Measurements from ENCODE around the gene TRPM4. TPM values are rescaled to one million over a fixed set of nuclear protein-coding genes. Genes with fewer than 3 reads are reported as not detected.

The TRPM4 gene
- polyA plus RNA-seq, 1 donor (not counting 4 experiments of a cell fraction or from before 2014, with no cell fraction given) = 16.1 TPM

DNA sequence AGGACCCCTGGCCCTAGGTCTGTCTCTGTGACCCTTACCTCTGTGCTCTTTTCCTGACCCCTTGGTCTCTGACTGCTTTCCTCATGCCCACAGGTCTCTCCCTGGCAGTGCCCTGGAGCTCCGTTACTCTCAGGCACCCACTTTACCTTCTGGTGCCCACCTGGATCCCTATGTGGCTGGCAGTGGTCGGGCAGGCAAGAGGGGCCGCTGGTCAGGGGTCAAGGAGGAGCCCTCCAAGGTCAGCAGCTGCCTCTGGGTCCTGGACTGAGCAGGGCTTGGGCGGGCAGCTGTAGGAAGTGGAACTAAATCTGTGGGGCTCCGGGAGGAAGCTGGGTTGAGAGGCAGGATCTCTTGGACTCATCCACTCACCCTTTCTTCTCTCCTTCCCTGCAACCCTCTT is 21.9 kb upstream of the TRPM4 start:
- Histone ChIP-seq H3K9me3 (ENCODE audit: control insufficient read depth, low read depth, low read length) (no peaks in the 10 kb centered on the region), H3K9ac (ENCODE audit: control insufficient read depth, extremely low read depth, insufficient read depth, low read length) (peak overlapping the region; percentile 15), H3K27me3 (ENCODE audit: control insufficient read depth, extremely low read depth, insufficient read depth, low read length) (no peaks in the 10 kb centered on the region), H3K79me2 (ENCODE audit: control insufficient read depth, insufficient read depth, low read length) (no peaks in the 10 kb centered on the region), H2AFZ (ENCODE audit: control insufficient read depth, low read length) (no peak overlapping the region), H3K36me3 (ENCODE audit: control insufficient read depth in 2 of 2, extremely low read depth in 1 of 2, insufficient read depth in 2 of 2, low read length in 2 of 2) (no peaks in the 10 kb centered on the region), H3K9me1 (ENCODE audit: control insufficient read depth, extremely low read depth, insufficient read depth, low read length) (no peaks in the 10 kb centered on the region), H3K27ac (ENCODE audit: control insufficient read depth, insufficient read depth, low read length) (peak overlapping the region; percentile 14), H3K4me2 (ENCODE audit: control insufficient read depth, extremely low read depth, insufficient read depth, low read depth, low read length) (no peak overlapping the region), H3K4me1 (ENCODE audit: control insufficient read depth, extremely low read depth, insufficient read depth, low read length) (peaks cover 4% of the 10 kb centered on the region), H4K20me1 (ENCODE audit: control insufficient read depth, extremely low read depth, insufficient read depth, low read length) (no peaks in the 10 kb centered on the region), H3K4me3 (ENCODE audit: control insufficient read depth in 2 of 3, extremely low read depth in 1 of 3, insufficient read depth in 2 of 3, low read depth in 1 of 3, low read length in 3 of 3) (no peak overlapping the region)
- TF ChIP-seq, protein P1, sequence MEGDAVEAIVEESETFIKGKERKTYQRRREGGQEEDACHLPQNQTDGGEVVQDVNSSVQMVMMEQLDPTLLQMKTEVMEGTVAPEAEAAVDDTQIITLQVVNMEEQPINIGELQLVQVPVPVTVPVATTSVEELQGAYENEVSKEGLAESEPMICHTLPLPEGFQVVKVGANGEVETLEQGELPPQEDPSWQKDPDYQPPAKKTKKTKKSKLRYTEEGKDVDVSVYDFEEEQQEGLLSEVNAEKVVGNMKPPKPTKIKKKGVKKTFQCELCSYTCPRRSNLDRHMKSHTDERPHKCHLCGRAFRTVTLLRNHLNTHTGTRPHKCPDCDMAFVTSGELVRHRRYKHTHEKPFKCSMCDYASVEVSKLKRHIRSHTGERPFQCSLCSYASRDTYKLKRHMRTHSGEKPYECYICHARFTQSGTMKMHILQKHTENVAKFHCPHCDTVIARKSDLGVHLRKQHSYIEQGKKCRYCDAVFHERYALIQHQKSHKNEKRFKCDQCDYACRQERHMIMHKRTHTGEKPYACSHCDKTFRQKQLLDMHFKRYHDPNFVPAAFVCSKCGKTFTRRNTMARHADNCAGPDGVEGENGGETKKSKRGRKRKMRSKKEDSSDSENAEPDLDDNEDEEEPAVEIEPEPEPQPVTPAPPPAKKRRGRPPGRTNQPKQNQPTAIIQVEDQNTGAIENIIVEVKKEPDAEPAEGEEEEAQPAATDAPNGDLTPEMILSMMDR (optimal IDR thresholded peaks at IDR 0.05 in 1 of 3, IDR thresholded peaks at IDR 0.05 in 1 of 3, conservative IDR thresholded peaks at IDR 0.05 in 1 of 3; ENCODE audit: extremely low read depth in 1 of 3, insufficient read depth in 2 of 3, low read length in 3 of 3) = no peak
- TF ChIP-seq EZH2 (IDR thresholded peaks at IDR 0.05; ENCODE audit: low read length) = no peak
- DNase-seq (ENCODE audit: low read depth, low spot score) (no peak), FAIRE-seq (no peak)
- dilution Hi-C loops (cut with MboI; ENCODE audit: extremely low pct_ligation_motif_present, low sequenced_read_pairs) = no loop called here

DNA sequence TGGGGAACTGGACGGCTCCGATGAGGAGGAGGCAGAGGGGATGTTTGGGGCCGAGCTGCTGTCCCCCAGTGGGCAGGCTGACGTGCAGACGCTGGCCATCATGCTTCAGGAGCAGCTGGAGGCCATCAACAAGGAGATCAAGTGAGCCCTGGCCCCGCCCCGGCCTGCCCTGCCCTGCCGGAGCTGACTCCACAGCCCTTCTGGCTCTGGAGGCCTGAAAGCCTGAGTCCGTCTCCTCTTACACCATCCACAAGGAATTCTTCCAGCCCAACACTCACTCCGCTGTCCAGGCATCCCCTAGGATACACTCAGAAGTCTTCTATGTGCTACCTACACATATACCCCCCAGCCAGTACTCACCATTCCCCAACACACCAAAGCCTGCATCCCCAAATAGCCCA is 20.8 kb upstream of the TRPM4 start:
- dilution Hi-C loops (cut with MboI; ENCODE audit: extremely low pct_ligation_motif_present, low sequenced_read_pairs) = no loop called here

More for the DNA sequence above, 20.8 kb upstream of the TRPM4 start:
- no peak for FAIRE-seq
- Histone ChIP-seq H3K79me2 (ENCODE audit: control insufficient read depth, insufficient read depth, low read length) (no peaks in the 10 kb centered on the region), H3K4me1 (ENCODE audit: control insufficient read depth, extremely low read depth, insufficient read depth, low read length) (peaks cover 4% of the 10 kb centered on the region), H3K27me3 (ENCODE audit: control insufficient read depth, extremely low read depth, insufficient read depth, low read length) (no peaks in the 10 kb centered on the region), H3K36me3 (ENCODE audit: control insufficient read depth in 2 of 2, extremely low read depth in 1 of 2, insufficient read depth in 2 of 2, low read length in 2 of 2) (no peaks in the 10 kb centered on the region), H4K20me1 (ENCODE audit: control insufficient read depth, extremely low read depth, insufficient read depth, low read length) (no peaks in the 10 kb centered on the region), H3K4me3 (ENCODE audit: control insufficient read depth in 2 of 3, extremely low read depth in 1 of 3, insufficient read depth in 2 of 3, low read depth in 1 of 3, low read length in 3 of 3) (no peak overlapping the region), H3K9me3 (ENCODE audit: control insufficient read depth, low read depth, low read length) (no peaks in the 10 kb centered on the region), H3K9me1 (ENCODE audit: control insufficient read depth, extremely low read depth, insufficient read depth, low read length) (no peaks in the 10 kb centered on the region), H2AFZ (ENCODE audit: control insufficient read depth, low read length) (no peak overlapping the region), H3K4me2 (ENCODE audit: control insufficient read depth, extremely low read depth, insufficient read depth, low read depth, low read length) (no peak overlapping the region), H3K27ac (ENCODE audit: control insufficient read depth, insufficient read depth, low read length) (no peak overlapping the region), H3K9ac (ENCODE audit: control insufficient read depth, extremely low read depth, insufficient read depth, low read length) (no peak overlapping the region)
- DNase-seq (ENCODE audit: low read depth, low spot score) = no peak
- TF ChIP-seq EZH2 (IDR thresholded peaks at IDR 0.05; ENCODE audit: low read length) = no peak
- TF ChIP-seq, protein P1 (optimal IDR thresholded peaks at IDR 0.05 in 1 of 3, IDR thresholded peaks at IDR 0.05 in 1 of 3, conservative IDR thresholded peaks at IDR 0.05 in 1 of 3; ENCODE audit: extremely low read depth in 1 of 3, insufficient read depth in 2 of 3, low read length in 3 of 3) = no peak
